HEK293 (cell line): ENCODE data around the gene MATN4.
A peak's percentile ranks its signal among the peaks of the same experiment; 100 is the strongest.

Source experiments
- CTCF ChIA-PET: fragments of 350-600 bp; formaldehyde crosslinking; extraction: SDS; loops from one replicate; lab custom pipeline; 2021; ENCODE audit warnings: antibody characterized with exemption; lab: Yijun Ruan, JAX
- POLR2A ChIA-PET: fragments of 300-600 bp; formaldehyde crosslinking; extraction: SDS; loops from one replicate; lab custom pipeline; 2020; ENCODE audit warnings: antibody characterized with exemption, inconsistent platforms; lab: Yijun Ruan, JAX
- H3K27ac ChIP-seq: fragments of 200-500 bp; sonication (Bioruptor generic); 2 replicates; pipeline ENCODE4 v1.5.1; 2014; ENCODE audit warnings: low read depth, low read length, control low read depth, inconsistent platforms; ENCODE audit errors: extremely low read depth
- H3K36me3 ChIP-seq, 2 experiments: fragments of 200-500 bp in 1 of 2; sonication (Bioruptor generic) in 1 of 2; 1 replicate in 1 of 2; 2 replicates in 1 of 2; pipeline ENCODE4 v1.5.1; 2014 to 2017; ENCODE audit warnings: inconsistent platforms in 2 of 2, low read length in 2 of 2; ENCODE audit not compliant: control insufficient read depth in 2 of 2, insufficient read depth in 1 of 2
- H3K4me1 ChIP-seq: fragments of 200-500 bp; sonication (Bioruptor generic); 2 replicates; pipeline ENCODE4 v1.5.1; 2014; ENCODE audit warnings: mild to moderate bottlenecking, low read length, inconsistent platforms; ENCODE audit not compliant: control insufficient read depth, insufficient read depth
- H3K4me3 ChIP-seq: 2 replicates; pipeline ENCODE4 v1.5.1; 2011; ENCODE audit warnings: low read depth, mild to moderate bottlenecking, control low read depth, low read length, moderate library complexity
- H3K9me3 ChIP-seq: fragments of 200-500 bp; sonication (Bioruptor generic); 2 replicates; pipeline ENCODE4 v1.5.1; 2014; ENCODE audit warnings: low read depth, low read length, inconsistent platforms; ENCODE audit not compliant: control insufficient read depth, insufficient read depth
- ELK4 ChIP-seq: IDR thresholded peaks from 2 replicates; pipeline ENCODE4 v1.6.1; 2011; ENCODE audit warnings: mild to moderate bottlenecking, low read depth, low read length, borderline replicate concordance
- MZF1 ChIP-seq: fragments of 450-650 bp; formaldehyde crosslinking; IDR thresholded peaks from 2 replicates; pipeline ENCODE4 v1.5.1; 2017; ENCODE audit warnings: missing biosample characterization, missing genetic modification characterization, borderline replicate concordance
- SCRT2 ChIP-seq: fragments of 450-650 bp; formaldehyde crosslinking; IDR thresholded peaks from 2 replicates; pipeline ENCODE4 v1.5.1; 2016; ENCODE audit warnings: missing biosample characterization, missing genetic modification characterization
- SP3 ChIP-seq: fragments of 450-650 bp; formaldehyde crosslinking; IDR thresholded peaks from 2 replicates; pipeline ENCODE4 v1.5.1; 2016; ENCODE audit warnings: missing biosample characterization, missing genetic modification characterization
- ZBTB10 ChIP-seq: fragments of 450-650 bp; formaldehyde crosslinking; IDR thresholded peaks from 2 replicates; pipeline ENCODE4 v1.5.1; 2016; ENCODE audit warnings: missing biosample characterization, missing genetic modification characterization
- ZBTB26 ChIP-seq: fragments of 450-650 bp; formaldehyde crosslinking; optimal IDR thresholded peaks from 2 replicates; pipeline ENCODE3; 2016; ENCODE audit warnings: missing biosample characterization, mild to moderate bottlenecking, missing genetic modification characterization
- ZBTB48 ChIP-seq: fragments of 450-650 bp; formaldehyde crosslinking; IDR thresholded peaks from 2 replicates; pipeline ENCODE4 v1.5.1; 2016; ENCODE audit warnings: missing biosample characterization, missing genetic modification characterization
- ZBTB7A ChIP-seq: fragments of 450-650 bp; formaldehyde crosslinking; IDR thresholded peaks from 2 replicates; pipeline ENCODE4 v1.5.1; 2016; ENCODE audit warnings: low read depth, missing biosample characterization, missing genetic modification characterization
- ZNF133 ChIP-seq: fragments of 450-650 bp; formaldehyde crosslinking; IDR thresholded peaks from 2 replicates; pipeline ENCODE4 v1.5.1; 2016; ENCODE audit warnings: missing biosample characterization, missing genetic modification characterization
- ZNF19 ChIP-seq: fragments of 450-650 bp; formaldehyde crosslinking; IDR thresholded peaks from 2 replicates; pipeline ENCODE4; 2016; ENCODE audit warnings: missing biosample characterization, missing genetic modification characterization, low read depth
- ZNF37A ChIP-seq: fragments of 450-650 bp; IDR thresholded peaks from 2 replicates; pipeline ENCODE4 v1.5.1; 2018; ENCODE audit warnings: missing biosample characterization, missing genetic modification characterization
- ZNF394 ChIP-seq: fragments of 450-650 bp; formaldehyde crosslinking; IDR thresholded peaks from 2 replicates; pipeline ENCODE4 v1.5.1; 2016; ENCODE audit warnings: missing biosample characterization, missing genetic modification characterization, mild to moderate bottlenecking, moderate library complexity, borderline replicate concordance
- ZNF404 ChIP-seq: fragments of 450-650 bp; formaldehyde crosslinking; IDR thresholded peaks from 2 replicates; pipeline ENCODE4 v1.5.1; 2017; ENCODE audit warnings: missing biosample characterization, missing genetic modification characterization
- ZNF549 ChIP-seq: fragments of 450-650 bp; IDR thresholded peaks from 2 replicates; pipeline ENCODE4 v1.5.1; 2018; ENCODE audit warnings: missing biosample characterization, missing genetic modification characterization, mild to moderate bottlenecking, inconsistent platforms, moderate library complexity
- ZNF580 ChIP-seq: fragments of 450-650 bp; formaldehyde crosslinking; IDR thresholded peaks from 2 replicates; pipeline ENCODE4 v1.5.1; 2016; ENCODE audit warnings: missing biosample characterization, missing genetic modification characterization
- ZNF596 ChIP-seq: fragments of 450-650 bp; IDR thresholded peaks from 2 replicates; pipeline ENCODE4 v1.5.0; 2018; ENCODE audit warnings: missing biosample characterization, mild to moderate bottlenecking, missing genetic modification characterization, moderate library complexity
- ZNF677 ChIP-seq: fragments of 450-650 bp; IDR thresholded peaks from 2 replicates; pipeline ENCODE4 v1.5.0; 2018; ENCODE audit warnings: missing biosample characterization, mild to moderate bottlenecking, missing genetic modification characterization, moderate library complexity
- ZNF701 ChIP-seq: fragments of 450-650 bp; formaldehyde crosslinking; IDR thresholded peaks from 2 replicates; pipeline ENCODE4 v1.5.1; 2016; ENCODE audit warnings: missing biosample characterization, missing genetic modification characterization
- ZNF785 ChIP-seq: fragments of 450-650 bp; formaldehyde crosslinking; IDR thresholded peaks from 2 replicates; pipeline ENCODE4 v1.5.1; 2016; ENCODE audit warnings: missing biosample characterization, missing genetic modification characterization
- TF ChIP-seq, protein P1 (sequence below): fragments of 450-650 bp; formaldehyde crosslinking; IDR thresholded peaks from 2 replicates; pipeline ENCODE4 v1.5.1; 2017; ENCODE audit warnings: missing biosample characterization, missing genetic modification characterization
- TF ChIP-seq, protein P2 (sequence below): fragments of 450-650 bp; formaldehyde crosslinking; IDR thresholded peaks from 2 replicates; pipeline ENCODE4 v1.5.1; 2017; ENCODE audit warnings: missing biosample characterization, missing genetic modification characterization
- TF ChIP-seq, protein P3 (sequence below): fragments of 450-650 bp; formaldehyde crosslinking; IDR thresholded peaks from 2 replicates; pipeline ENCODE4 v1.5.1; 2016; ENCODE audit warnings: missing biosample characterization, missing genetic modification characterization, low read depth
- TF ChIP-seq, protein P4 (sequence below): fragments of 450-650 bp; IDR thresholded peaks from 2 replicates; pipeline ENCODE4 v1.5.1; 2018; ENCODE audit warnings: missing biosample characterization, mild to moderate bottlenecking, missing genetic modification characterization

The MATN4 gene

GRCh38 chr20:45341939-45342854 lies 34.1 kb upstream of the MATN4 start (continued):
- no peak for TF ChIP-seq MZF1 (tag by site-specific recombination)
- no peak for TF ChIP-seq ZNF19
- TF ChIP-seq ZNF785 (tag by site-specific recombination): no peak
- no peak for TF ChIP-seq ZNF133
- TF ChIP-seq ZNF580: no peak
- TF ChIP-seq, protein P1, sequence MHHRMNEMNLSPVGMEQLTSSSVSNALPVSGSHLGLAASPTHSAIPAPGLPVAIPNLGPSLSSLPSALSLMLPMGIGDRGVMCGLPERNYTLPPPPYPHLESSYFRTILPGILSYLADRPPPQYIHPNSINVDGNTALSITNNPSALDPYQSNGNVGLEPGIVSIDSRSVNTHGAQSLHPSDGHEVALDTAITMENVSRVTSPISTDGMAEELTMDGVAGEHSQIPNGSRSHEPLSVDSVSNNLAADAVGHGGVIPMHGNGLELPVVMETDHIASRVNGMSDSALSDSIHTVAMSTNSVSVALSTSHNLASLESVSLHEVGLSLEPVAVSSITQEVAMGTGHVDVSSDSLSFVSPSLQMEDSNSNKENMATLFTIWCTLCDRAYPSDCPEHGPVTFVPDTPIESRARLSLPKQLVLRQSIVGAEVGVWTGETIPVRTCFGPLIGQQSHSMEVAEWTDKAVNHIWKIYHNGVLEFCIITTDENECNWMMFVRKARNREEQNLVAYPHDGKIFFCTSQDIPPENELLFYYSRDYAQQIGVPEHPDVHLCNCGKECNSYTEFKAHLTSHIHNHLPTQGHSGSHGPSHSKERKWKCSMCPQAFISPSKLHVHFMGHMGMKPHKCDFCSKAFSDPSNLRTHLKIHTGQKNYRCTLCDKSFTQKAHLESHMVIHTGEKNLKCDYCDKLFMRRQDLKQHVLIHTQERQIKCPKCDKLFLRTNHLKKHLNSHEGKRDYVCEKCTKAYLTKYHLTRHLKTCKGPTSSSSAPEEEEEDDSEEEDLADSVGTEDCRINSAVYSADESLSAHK (tag by site-specific recombination): no peak
- TF ChIP-seq, protein P2, sequence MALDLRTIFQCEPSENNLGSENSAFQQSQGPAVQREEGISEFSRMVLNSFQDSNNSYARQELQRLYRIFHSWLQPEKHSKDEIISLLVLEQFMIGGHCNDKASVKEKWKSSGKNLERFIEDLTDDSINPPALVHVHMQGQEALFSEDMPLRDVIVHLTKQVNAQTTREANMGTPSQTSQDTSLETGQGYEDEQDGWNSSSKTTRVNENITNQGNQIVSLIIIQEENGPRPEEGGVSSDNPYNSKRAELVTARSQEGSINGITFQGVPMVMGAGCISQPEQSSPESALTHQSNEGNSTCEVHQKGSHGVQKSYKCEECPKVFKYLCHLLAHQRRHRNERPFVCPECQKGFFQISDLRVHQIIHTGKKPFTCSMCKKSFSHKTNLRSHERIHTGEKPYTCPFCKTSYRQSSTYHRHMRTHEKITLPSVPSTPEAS (tag by site-specific recombination): no peak
- TF ChIP-seq ZNF596 (tag by site-specific recombination): no peak
- peak; percentile 81 for TF ChIP-seq ZBTB48

- Histone ChIP-seq H3K4me3 (no peak overlapping the region), H3K36me3 (peaks cover 0 to 9% of the 10 kb centered on the region in 2 experiments; a peak in 1 of 3 replicates), H3K4me1 (peaks cover 31% of the 10 kb centered on the region), H3K9me3 (no peaks in the 10 kb centered on the region), H3K27ac (peak overlapping the region; percentile 59)
- ChIA-PET CTCF (interaction anchor here (0.8 to 1.7 kb wide), 6 partner anchors 18 to 109 kb away, joined by 3 to 4 read pairs (median 4); no protein-coding TSS in a partner anchor), POLR2A (interaction anchor here (1.0 to 1.3 kb wide), 3 partner anchors 20 to 95 kb away, joined by 3 to 8 read pairs (median 3); partner anchors contain the start of gene SYS1)
- TF ChIP-seq ZNF701 (tag by site-specific recombination) (no peak), ZNF404 (no peak), ZNF394 (tag by site-specific recombination) (no peak), ZBTB26 (no peak), ZNF677 (tag by site-specific recombination) (no peak), ZNF549 (no peak), ZBTB7A (tag by site-specific recombination) (no peak), ZNF37A (tag by site-specific recombination) (no peak), ZBTB10 (tag by site-specific recombination) (no peak), SCRT2 (no peak), SP3 (tag by site-specific recombination) (no peak), ELK4 (no peak)
- TF ChIP-seq, protein P3, sequence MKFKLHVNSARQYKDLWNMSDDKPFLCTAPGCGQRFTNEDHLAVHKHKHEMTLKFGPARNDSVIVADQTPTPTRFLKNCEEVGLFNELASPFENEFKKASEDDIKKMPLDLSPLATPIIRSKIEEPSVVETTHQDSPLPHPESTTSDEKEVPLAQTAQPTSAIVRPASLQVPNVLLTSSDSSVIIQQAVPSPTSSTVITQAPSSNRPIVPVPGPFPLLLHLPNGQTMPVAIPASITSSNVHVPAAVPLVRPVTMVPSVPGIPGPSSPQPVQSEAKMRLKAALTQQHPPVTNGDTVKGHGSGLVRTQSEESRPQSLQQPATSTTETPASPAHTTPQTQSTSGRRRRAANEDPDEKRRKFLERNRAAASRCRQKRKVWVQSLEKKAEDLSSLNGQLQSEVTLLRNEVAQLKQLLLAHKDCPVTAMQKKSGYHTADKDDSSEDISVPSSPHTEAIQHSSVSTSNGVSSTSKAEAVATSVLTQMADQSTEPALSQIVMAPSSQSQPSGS (tag by site-specific recombination): no peak
- TF ChIP-seq, protein P4, sequence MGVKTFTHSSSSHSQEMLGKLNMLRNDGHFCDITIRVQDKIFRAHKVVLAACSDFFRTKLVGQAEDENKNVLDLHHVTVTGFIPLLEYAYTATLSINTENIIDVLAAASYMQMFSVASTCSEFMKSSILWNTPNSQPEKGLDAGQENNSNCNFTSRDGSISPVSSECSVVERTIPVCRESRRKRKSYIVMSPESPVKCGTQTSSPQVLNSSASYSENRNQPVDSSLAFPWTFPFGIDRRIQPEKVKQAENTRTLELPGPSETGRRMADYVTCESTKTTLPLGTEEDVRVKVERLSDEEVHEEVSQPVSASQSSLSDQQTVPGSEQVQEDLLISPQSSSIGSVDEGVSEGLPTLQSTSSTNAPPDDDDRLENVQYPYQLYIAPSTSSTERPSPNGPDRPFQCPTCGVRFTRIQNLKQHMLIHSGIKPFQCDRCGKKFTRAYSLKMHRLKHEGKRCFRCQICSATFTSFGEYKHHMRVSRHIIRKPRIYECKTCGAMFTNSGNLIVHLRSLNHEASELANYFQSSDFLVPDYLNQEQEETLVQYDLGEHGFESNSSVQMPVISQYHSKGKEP (tag by site-specific recombination): no peak
These were observed 33.5 kb upstream of the MATN4 start for GRCh38 chr20:45341579-45341938.
